SK-N-SH (cell line): Measurements from ENCODE around the gene ZBTB47. TPM values are rescaled to one million over a fixed set of nuclear protein-coding genes. Genes with fewer than 3 reads are reported as not detected.

Experiments
- CTCF ChIA-PET: fragments of 300-600, 350-600 bp; formaldehyde crosslinking; extraction: SDS; loops from one replicate; lab custom pipeline; 2021; lab: Yijun Ruan, JAX
- POLR2A ChIA-PET: fragments of 350-600 bp; sonication (Branson Sonifier 250); formaldehyde crosslinking; extraction: SDS; loops from one replicate; lab custom pipeline; 2020; ENCODE audit warnings: antibody characterized with exemption, inconsistent platforms; lab: Yijun Ruan, JAX
- DNase-seq: peaks from one replicate; pipeline ENCODE4 v3.0.0; 2012
- H2AFZ ChIP-seq: fragments of 200-600 bp; sonication (generic); 2 replicates; pipeline ENCODE4 v1.8.1; 2016; ENCODE audit warnings: antibody characterized with exemption, mild to moderate bottlenecking, low read depth
- H3F3A ChIP-seq: fragments of 200-600 bp; sonication (generic); replicated peaks from 2 replicates; pipeline ENCODE3; 2016; ENCODE audit warnings: antibody characterized with exemption, mild to moderate bottlenecking; ENCODE audit not compliant: insufficient read depth
- H3K27ac ChIP-seq, 2 experiments: fragments of 200-500 bp in 1 of 2; fragments of 200-600 bp in 1 of 2; sonication (Bioruptor generic) in 1 of 2; sonication (generic), shearing (Covaris generic) in 1 of 2; 2 replicates each; pipeline versions ENCODE4 v1.5.1 to v1.6.1; 2014 to 2016; ENCODE audit warnings: low read depth in 2 of 2, inconsistent platforms in 1 of 2, low read length in 1 of 2, mild to moderate bottlenecking in 1 of 2, mixed read lengths in 1 of 2
- H3K27me3 ChIP-seq: fragments of 200-600 bp; sonication (generic), shearing (Covaris generic); 2 replicates; pipeline ENCODE4 v1.6.1; 2016; ENCODE audit warnings: mixed run types; ENCODE audit not compliant: insufficient read depth
- H3K36me3 ChIP-seq, 2 experiments: fragments of 200-500 bp in 1 of 2; fragments of 200-600 bp in 1 of 2; sonication (Bioruptor generic) in 1 of 2; sonication (generic) in 1 of 2; replicated peaks in 1 of 2; 2 replicates each; pipeline versions ENCODE3 to v1.5.1; 2014 to 2016; ENCODE audit warnings: low read length in 1 of 2, mild to moderate bottlenecking in 1 of 2; ENCODE audit not compliant: insufficient read depth in 2 of 2, control insufficient read depth in 1 of 2
- H3K4me1 ChIP-seq, 2 experiments: fragments of 200-500 bp in 1 of 2; fragments of 200-600 bp in 1 of 2; sonication (Bioruptor generic) in 1 of 2; sonication (generic), shearing (Covaris generic) in 1 of 2; 2 replicates each; pipeline versions ENCODE4 v1.5.1 to v1.6.1; 2014 to 2016; ENCODE audit warnings: low read depth in 1 of 2, low read length in 1 of 2, mixed run types in 1 of 2; ENCODE audit not compliant: insufficient read depth in 2 of 2, control insufficient read depth in 1 of 2
- H3K4me2 ChIP-seq: fragments of 200-600 bp; sonication (generic), shearing (Covaris generic); 2 replicates; pipeline ENCODE4 v1.6.1; 2017; ENCODE audit warnings: mixed run types
- H3K4me3 ChIP-seq, 2 experiments: fragments of 200-500 bp in 1 of 2; fragments of 200-600 bp in 1 of 2; sonication (Bioruptor generic) in 1 of 2; sonication (generic), shearing (Covaris generic) in 1 of 2; 2 replicates each; pipeline versions ENCODE4 v1.5.1 to v1.8.1; 2014 to 2016; ENCODE audit warnings: low read depth in 2 of 2, inconsistent platforms in 1 of 2, low read length in 1 of 2, mild to moderate bottlenecking in 1 of 2, mixed read lengths in 1 of 2, moderate library complexity in 1 of 2
- H3K79me2 ChIP-seq: fragments of 200-600 bp; sonication (generic); 2 replicates; pipeline ENCODE4 v1.8.1; 2017; ENCODE audit warnings: mild to moderate bottlenecking; ENCODE audit not compliant: insufficient read depth
- H3K9ac ChIP-seq: fragments of 200-600 bp; sonication (generic); 2 replicates; pipeline ENCODE4 v1.6.1; 2017; ENCODE audit warnings: mixed run types
- H3K9me2 ChIP-seq: fragments of 200-600 bp; sonication (generic); 2 replicates; pipeline ENCODE4 v1.6.1; 2017; ENCODE audit warnings: mixed run types
- H3K9me3 ChIP-seq: fragments of 200-600 bp; sonication (generic); 2 replicates; pipeline ENCODE4 v1.6.1; 2017; ENCODE audit warnings: mixed run types, mild to moderate bottlenecking, moderate library complexity
- H4K20me1 ChIP-seq: fragments of 200-600 bp; sonication (generic); 2 replicates; pipeline ENCODE4 v1.6.1; 2017; ENCODE audit warnings: mild to moderate bottlenecking, mixed run types; ENCODE audit not compliant: insufficient read depth
- CTCF ChIP-seq: fragments of 200-600 bp; sonication (generic); IDR thresholded peaks from 2 replicates; pipeline ENCODE4 v1.6.1; 2017; ENCODE audit warnings: antibody characterized with exemption, mild to moderate bottlenecking, moderate library complexity
- ELF1 ChIP-seq: IDR thresholded peaks from 2 replicates; pipeline ENCODE4 v1.4.0; 2012
- EP300 ChIP-seq, 2 experiments: IDR thresholded peaks; 2 replicates each; pipeline versions ENCODE4 v1.4.0 to v1.6.1; 2012; ENCODE audit warnings: borderline replicate concordance in 1 of 2, low read depth in 1 of 2, low read length in 1 of 2
- EZH2phosphoT487 ChIP-seq: fragments of 200-600 bp; sonication (generic); IDR thresholded peaks from 2 replicates; pipeline ENCODE4 v1.6.1; 2017; ENCODE audit warnings: low read depth, mixed run types, mild to moderate bottlenecking, antibody characterized with exemption, moderate library complexity, borderline replicate concordance
- FOXM1 ChIP-seq: IDR thresholded peaks from 2 replicates; pipeline ENCODE4 v1.4.0; 2012; ENCODE audit warnings: low read depth, mild to moderate bottlenecking
- MEF2A ChIP-seq: IDR thresholded peaks from 2 replicates; pipeline ENCODE4 v1.4.0; 2012; ENCODE audit warnings: low read depth, borderline replicate concordance
- NRF1 ChIP-seq: IDR thresholded peaks from 2 replicates; pipeline ENCODE4 v1.6.1; 2012; ENCODE audit warnings: low read depth, mild to moderate bottlenecking, low read length
- TCF12 ChIP-seq: IDR thresholded peaks from 2 replicates; pipeline ENCODE4 v1.4.0; 2012
- USF1 ChIP-seq: IDR thresholded peaks from 2 replicates; pipeline ENCODE4 v1.4.0; 2012; ENCODE audit warnings: low read depth, borderline replicate concordance
- USF2 ChIP-seq: fragments of 150-350 bp; IDR thresholded peaks from 2 replicates; pipeline ENCODE4 v1.6.1; 2017; ENCODE audit warnings: antibody characterized with exemption, low read length, low read depth, borderline replicate concordance
- WGBS: methylation state at CpG from one replicate; pipeline ENCODE4 v1.1.6; 2017; ENCODE audit warnings: low lambda C conversion rate; 5-methylcytosine and 5-hydroxymethylcytosine counted together
- polyA plus RNA-seq, 3 experiments: library from polyadenylated mRNA; depleted of rRNA; stranded (reverse); fragments of >200 nt; gene quantifications; 2 replicates each; pipeline ENCODE4 v1.2.3, GENCODE V29; 2012
- TF ChIP-seq, protein P1 (sequence below): IDR thresholded peaks from 2 replicates; pipeline ENCODE4 v1.4.0; 2012; ENCODE audit warnings: low read depth, borderline replicate concordance

ZBTB47 gene
- polyA plus RNA-seq, 1 of the 3 experiments (the other 2 are of a cell fraction): 9.9 TPM

DNA sequence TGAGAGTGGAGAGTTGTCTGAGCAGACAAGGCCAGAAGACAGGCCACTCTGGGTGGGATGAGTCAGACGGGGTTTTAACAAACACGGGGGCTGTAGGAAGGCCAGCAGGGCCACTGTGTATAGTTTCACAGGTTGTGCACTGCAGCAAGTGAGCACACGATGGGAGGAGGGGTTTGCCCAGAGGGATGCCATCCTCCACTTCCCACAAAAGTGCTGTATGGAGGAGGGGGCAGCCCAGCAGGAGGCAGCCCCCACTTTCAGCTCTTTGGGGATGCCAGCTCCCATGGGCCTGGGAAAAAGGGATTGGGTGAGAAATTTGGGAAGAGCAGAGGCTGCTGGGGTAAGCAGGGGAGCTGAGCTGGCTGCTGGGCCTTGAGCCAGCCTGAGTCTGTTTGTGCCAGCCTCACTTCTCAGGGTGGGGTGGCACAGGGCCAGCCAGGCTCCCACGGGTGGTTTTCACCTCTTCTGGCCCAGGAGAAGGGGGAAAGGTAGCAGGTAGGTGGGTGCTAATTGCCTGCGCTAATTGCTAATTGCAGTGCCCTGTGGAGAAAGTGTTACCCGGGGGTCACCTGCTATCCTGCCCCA lies 6.7 kb downstream of the ZBTB47 start:
- WGBS: 70% methylated on average over 5 of the region's 6 CpGs
- H3K4me3 ChIP-seq: no peak overlapping the region
- H3K9ac ChIP-seq: no peak overlapping the region
- H3F3A ChIP-seq: no peaks in the 10 kb centered on the region
- H3K27ac ChIP-seq: no peak overlapping the region
- ChIA-PET CTCF (interaction anchor here (1.7 kb wide), 1 partner anchor 84 kb away, joined by 6 read pairs; no protein-coding TSS in a partner anchor), POLR2A (no interaction called here)
- H3K79me2 ChIP-seq: peaks cover 19% of the 10 kb centered on the region; the same call in 1 of the 2 replicates
- no peak for DNase-seq
- H4K20me1 ChIP-seq: peaks cover 8% of the 10 kb centered on the region; the same call in 1 of the 2 replicates
- H3K9me2 ChIP-seq: no peaks in the 10 kb centered on the region
- no peaks in the 10 kb centered on the region for H3K9me3 ChIP-seq
- H3K4me2 ChIP-seq: no peak overlapping the region
- H2AFZ ChIP-seq: no peak overlapping the region
- no peak for TF ChIP-seq EP300 (IDR thresholded peaks at IDR 0.05; ENCODE audit: borderline replicate concordance in 1 of 2, low read depth in 1 of 2, low read length in 1 of 2)
- TF ChIP-seq NRF1: no peak
- TF ChIP-seq, protein P1, sequence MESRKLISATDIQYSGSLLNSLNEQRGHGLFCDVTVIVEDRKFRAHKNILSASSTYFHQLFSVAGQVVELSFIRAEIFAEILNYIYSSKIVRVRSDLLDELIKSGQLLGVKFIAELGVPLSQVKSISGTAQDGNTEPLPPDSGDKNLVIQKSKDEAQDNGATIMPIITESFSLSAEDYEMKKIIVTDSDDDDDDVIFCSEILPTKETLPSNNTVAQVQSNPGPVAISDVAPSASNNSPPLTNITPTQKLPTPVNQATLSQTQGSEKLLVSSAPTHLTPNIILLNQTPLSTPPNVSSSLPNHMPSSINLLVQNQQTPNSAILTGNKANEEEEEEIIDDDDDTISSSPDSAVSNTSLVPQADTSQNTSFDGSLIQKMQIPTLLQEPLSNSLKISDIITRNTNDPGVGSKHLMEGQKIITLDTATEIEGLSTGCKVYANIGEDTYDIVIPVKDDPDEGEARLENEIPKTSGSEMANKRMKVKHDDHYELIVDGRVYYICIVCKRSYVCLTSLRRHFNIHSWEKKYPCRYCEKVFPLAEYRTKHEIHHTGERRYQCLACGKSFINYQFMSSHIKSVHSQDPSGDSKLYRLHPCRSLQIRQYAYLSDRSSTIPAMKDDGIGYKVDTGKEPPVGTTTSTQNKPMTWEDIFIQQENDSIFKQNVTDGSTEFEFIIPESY: no peak
- TF ChIP-seq TCF12: no peak
- TF ChIP-seq FOXM1: no peak
- no peak for TF ChIP-seq CTCF
- no peak for TF ChIP-seq USF2
- no peak for TF ChIP-seq USF1
- no peak for TF ChIP-seq ELF1
- TF ChIP-seq EZH2phosphoT487: no peak
- TF ChIP-seq MEF2A: no peak
- no peaks in the 10 kb centered on the region for H3K27me3 ChIP-seq
- H3K36me3 ChIP-seq: peaks cover 0 to 27% of the 10 kb centered on the region in 2 experiments
- peaks cover 4 to 9% of the 10 kb centered on the region in 2 experiments; a peak in 1 of 4 replicates for H3K4me1 ChIP-seq
